Posterior vena cava (tissue), 2 donors: Measurements from ENCODE around the gene OMG. TPM values are rescaled to one million over a fixed set of nuclear protein-coding genes. Genes with fewer than 3 reads are reported as not detected.
"Not testable (repeated sequence)": the region's sequence is repeated elsewhere in the genome, so short reads cannot be mapped to it uniquely, and the experiment has no call there.

Experiments
- DNase-seq: peaks from one replicate; pipeline ENCODE4 v3.0.0-alpha.2; 2020; ENCODE audit warnings: low spot score
- intact Hi-C, 2 donors: fragments of 100-400 bp; cut with DNase I; formaldehyde crosslinking; loops; one replicate each; pipeline versions ENCODE4 v1.14.1 to v1.14.2; 2022 to 2023
- long read RNA-seq, 2 donors: library from polyadenylated mRNA; unstranded; transcript quantifications; one replicate each; pipeline ENCODE4 v2.0.0, GENCODE V29; 2020 to 2021
- total RNA-seq, 2 donors: library from RNA; stranded (reverse); fragmentation: NEBNext Ultra II Directional; extraction: Animal tissue kit (Norgen Biotek cat#: 25700); gene quantifications; one replicate each; pipeline ENCODE4 v1.2.1, GENCODE V29; 2021
- donor health status: DM: yes; HTN: yes; CAD: no.
- donor health status: DM: yes; HTN: yes; CAD: no.

The OMG gene, protein sequence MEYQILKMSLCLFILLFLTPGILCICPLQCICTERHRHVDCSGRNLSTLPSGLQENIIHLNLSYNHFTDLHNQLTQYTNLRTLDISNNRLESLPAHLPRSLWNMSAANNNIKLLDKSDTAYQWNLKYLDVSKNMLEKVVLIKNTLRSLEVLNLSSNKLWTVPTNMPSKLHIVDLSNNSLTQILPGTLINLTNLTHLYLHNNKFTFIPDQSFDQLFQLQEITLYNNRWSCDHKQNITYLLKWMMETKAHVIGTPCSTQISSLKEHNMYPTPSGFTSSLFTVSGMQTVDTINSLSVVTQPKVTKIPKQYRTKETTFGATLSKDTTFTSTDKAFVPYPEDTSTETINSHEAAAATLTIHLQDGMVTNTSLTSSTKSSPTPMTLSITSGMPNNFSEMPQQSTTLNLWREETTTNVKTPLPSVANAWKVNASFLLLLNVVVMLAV
- 1 to 10 TPM; 2.1 to 2.9 TPM for total RNA-seq
- long read RNA-seq, donor 1, partial matches to known transcripts = 0 of 5 reads
- long read RNA-seq, donor 1, other reads (novel, unspliced or antisense) = 5 of 5 reads
- long read RNA-seq, donor 2 = 0 reads

DNA sequence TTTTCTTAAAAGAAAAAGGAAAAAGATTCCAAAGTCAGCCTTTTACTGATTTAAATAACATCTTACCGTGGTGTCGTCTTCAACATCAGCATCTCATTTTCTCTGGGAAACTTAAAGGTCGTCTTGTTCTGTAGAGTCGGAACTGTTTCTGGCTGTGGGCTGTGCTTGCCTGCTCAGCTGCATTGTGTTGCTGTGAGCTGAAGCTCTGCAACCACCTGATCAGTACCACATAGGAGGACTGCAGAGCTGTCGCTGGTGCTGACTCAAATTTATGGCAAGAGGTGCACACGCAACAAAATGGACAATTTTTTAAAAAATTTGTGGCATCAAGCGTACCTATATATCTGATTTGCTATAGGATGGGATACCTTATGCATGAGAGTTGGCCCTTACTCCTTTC is at the start of gene OMG:
TSS of gene OMG (minus strand) at position 150 of the 400 bp plus-strand sequence. CDS start 908 bp downstream, outside the sequence.
- intact Hi-C loops = no loop called here
- DNase-seq = no peak

DNA sequence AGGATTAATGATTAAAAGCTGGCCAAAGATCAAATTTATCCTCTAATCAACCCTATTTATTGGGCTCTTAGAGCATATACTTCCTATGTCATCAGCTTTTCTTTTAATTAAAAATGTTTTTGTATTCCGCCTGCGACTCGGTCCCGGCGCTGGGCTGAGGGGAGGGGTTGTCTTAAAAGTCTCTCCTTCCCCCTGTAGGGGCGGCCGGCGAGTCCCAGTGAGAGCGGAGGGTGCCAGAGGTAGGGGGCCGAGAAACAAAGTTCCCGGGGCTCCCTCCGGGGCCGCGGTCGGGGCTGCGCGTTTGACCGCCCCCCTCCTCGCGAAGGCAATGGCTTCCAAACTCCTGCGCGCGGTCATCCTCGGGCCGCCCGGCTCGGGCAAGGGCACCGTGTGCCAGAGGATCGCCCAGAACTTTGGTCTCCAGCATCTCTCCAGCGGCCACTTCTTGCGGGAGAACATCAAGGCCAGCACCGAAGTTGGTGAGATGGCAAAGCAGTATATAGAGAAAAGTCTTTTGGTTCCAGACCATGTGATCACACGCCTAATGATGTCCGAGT is 48.2 kb upstream of the OMG start:
- DNase-seq, intact Hi-C loops: not testable (repeated sequence)

GRCh38 chr17:31339906-31340661 is 43.0 kb upstream of the OMG start:
- intact Hi-C loops = no loop called here
- DNase-seq = no peak

DNA sequence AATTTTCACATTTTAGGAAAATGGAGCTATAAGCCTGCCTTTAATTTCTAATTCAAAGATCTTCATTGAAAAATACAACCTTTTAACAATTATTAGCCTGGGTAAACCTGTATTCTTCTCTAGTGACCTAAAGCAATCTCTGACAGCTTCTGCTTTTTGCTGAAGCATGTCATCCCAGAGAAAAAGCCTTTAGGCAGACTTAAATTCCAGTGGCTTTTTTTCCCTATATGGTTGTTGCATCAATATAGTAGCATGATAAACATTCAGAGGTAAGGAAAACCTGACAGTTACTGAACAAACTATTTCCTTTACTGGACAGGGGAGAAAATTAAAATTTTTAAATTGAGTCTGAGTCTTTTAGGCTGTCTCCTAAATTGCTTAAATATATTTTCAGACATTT is 32.2 kb upstream of the OMG start:
- intact Hi-C loops = no loop called here
- no peak for DNase-seq

DNA sequence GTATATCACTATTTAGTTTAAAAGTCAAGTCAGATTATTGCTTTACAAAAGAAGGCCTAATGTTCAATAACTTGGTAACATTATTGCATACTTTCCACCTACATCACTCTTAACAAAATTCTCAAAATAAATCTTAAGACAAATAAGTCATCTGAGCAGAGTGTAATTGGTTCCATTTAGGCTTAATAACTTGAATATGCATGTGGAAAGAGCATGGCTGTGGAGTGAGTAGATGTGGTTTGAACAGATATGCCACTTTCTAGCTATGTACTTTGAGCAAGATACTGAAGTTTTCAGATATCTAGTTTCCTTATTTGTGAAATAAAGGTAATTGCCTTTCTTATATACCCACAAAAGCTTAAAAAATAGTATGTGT is 31.1 kb upstream of the OMG start:
- DNase-seq = no peak
- intact Hi-C loops = no loop called here

DNA sequence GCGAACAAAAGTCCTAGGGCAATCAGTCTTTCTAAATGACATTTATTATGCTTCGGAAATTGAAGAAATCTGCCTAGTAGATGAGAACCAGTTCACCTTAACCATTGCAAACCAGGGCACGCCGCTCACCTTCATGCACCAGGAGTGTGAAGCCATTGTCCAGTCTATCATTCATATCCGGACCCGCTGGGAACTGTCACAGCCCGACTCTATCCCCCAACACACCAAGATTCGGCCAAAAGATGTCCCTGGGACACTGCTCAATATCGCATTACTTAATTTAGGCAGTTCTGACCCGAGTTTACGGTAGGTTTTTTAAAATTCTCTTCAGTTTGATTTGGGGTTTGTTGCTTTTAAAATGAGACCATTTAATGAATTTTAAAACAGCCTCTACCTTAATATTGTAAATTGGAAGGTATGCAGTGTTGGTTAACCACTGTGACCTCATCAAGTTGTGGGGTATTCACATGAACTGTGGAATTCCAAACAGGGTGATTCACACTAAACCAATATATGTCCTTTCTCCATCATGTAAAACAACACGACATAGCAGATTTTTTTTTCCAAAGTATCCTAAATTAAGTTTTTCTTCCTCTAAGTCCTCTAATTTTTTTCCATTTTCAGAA is 30.6 kb upstream of the OMG start:
- DNase-seq = no peak
- intact Hi-C loops = no loop called here

- intact Hi-C loops = no loop called here
- DNase-seq = no peak
Measured at GRCh38 chr17:31323551-31323950, 26.5 kb upstream of the OMG start.

GRCh38 chr17:31321966-31322365 is 24.9 kb upstream of the OMG start:
- DNase-seq = no peak
- intact Hi-C loops = no loop called here

DNA sequence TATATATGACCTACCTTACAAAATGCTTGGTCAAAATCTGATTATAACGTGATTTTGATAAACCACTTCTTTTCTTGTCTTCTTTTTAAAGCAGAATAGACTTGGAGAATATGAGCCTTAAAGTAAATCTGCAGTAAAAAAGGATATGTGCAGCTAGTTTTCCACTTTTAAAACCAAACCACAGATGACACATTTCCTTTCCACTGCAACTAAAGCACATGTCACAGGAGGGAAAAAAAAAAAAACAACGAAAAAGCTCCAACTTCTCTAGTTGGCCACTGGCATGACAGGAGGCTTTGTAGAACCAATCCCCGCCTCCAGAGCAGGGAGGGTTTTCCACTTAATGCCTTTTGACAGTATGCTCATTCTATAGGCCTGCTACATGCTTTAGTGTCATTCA is 24.4 kb upstream of the OMG start, which contains the start of gene EVI2A:
TSS of gene EVI2A (minus strand) at position 142 of the 400 bp plus-strand sequence. CDS start 2,609 bp downstream, outside the sequence.
- intact Hi-C loops = no loop called here

GRCh38 chr17:31320791-31321190 is 23.8 kb upstream of the OMG start:
- intact Hi-C loops = no loop called here
- DNase-seq = no peak

More for the DNA sequence above, 24.4 kb upstream of the OMG start, which contains the start of gene EVI2A:
- peak; percentile 52 for DNase-seq

DNA sequence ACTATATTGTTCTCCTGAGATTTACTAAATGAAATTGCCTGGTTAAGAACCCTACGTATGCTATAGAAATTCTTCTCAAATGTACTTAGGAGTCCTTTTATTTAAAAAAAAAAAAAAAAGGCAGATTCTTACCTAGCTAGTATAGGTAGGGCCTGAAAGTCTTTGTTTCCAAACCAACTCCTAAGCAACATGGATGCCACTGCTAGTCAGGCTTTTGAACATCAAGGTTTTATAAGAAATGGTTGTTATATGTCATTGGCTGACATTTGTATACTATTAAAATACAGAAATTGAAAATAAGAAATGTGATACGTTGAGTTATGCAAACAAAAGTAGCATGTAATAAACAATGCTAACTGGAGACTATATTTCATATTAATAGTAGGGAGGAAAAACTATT is 23.2 kb upstream of the OMG start:
- intact Hi-C loops = no loop called here
- DNase-seq = no peak

DNA sequence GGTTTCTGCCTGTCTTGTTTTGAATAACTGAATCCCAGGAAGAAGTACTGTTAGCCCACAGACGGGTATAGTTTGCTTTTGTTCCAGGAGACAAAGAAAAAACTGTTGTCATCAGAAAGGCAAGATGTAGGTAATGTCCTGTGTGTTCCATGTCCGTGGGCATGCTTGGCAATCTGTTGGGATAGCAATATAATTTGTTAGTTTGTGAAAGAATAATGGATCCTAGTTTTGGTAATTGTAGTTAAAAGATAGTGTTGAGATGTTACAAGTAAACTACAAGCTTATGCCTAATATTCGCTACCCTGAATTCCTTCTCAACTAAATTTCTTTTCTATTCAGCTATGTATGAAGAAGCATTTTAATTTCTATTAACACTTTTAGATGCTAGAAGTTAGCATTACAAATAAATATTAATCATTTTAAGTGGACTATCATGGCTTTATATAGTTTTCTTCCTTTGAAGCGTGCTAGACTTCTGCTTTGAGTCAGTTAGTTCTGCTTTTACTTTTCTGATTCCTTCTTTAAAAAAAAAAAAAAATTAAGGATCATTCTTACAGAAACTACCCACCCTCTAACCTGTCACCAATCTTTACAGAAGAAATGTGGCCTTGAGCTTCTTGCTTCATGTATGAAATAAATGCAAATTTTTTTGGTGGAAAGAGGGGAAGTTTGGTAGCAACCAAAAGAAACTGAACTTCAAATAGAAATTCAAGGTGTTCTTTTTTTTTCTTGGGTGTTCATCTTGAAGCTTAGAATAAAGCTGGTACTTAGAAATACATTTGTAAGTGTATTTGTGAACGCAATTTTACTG is 22.0 kb upstream of the OMG start:
- intact Hi-C loops = no loop called here
- DNase-seq = no peak

- intact Hi-C loops = no loop called here
- peak; percentile 84 for DNase-seq
Measured at GRCh38 chr17:31318298-31318801, 21.3 kb upstream of the OMG start.

DNA sequence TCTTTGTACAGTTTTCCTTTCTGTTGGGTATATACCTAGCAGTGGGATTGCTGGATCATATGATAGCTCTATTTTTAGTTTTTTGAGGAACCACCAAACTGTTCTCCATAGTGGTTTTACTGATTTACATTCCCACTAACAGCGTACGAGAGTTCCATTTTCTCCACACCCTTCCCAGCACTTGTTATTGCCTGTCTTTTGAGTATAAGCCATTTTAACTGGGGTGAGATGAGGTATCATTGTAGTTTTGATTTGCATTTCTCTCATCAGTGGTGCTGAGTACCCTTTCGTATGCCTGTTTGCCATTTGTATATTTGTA is 17.7 kb upstream of the OMG start:
- intact Hi-C loops = no loop called here
- DNase-seq = no peak

GRCh38 chr17:31313982-31314781 is 17.1 kb upstream of the OMG start, which contains the start of gene EVI2B:
Gene EVI2B, minus strand, starts transcription at chr17:31314054. Its CDS starts 8,445 bp downstream, at chr17:31305609.
- intact Hi-C loops = no loop called here
- DNase-seq = no peak

GRCh38 chr17:31312223-31312622 is 15.2 kb upstream of the OMG start:
- DNase-seq = peak; percentile 70
- intact Hi-C loops = not testable (repeated sequence)

- DNase-seq = no peak
- intact Hi-C loops = no loop called here
Measured at GRCh38 chr17:31311526-31311925, 14.5 kb upstream of the OMG start.

- DNase-seq = peak; percentile 69
Measured at GRCh38 chr17:31310886-31311285, 13.8 kb upstream of the OMG start.

More at GRCh38 chr17:31310886-31311285, 13.8 kb upstream of the OMG start:
- intact Hi-C loops = no loop called here
